Measurements from ENCODE around the gene CD36. TPM values are rescaled to one million over a fixed set of nuclear protein-coding genes. Genes with fewer than 3 reads are reported as not detected.

The CD36 gene
- total RNA-seq, 1 experiment from 2014 or later, result 0.28 TPM

DNA sequence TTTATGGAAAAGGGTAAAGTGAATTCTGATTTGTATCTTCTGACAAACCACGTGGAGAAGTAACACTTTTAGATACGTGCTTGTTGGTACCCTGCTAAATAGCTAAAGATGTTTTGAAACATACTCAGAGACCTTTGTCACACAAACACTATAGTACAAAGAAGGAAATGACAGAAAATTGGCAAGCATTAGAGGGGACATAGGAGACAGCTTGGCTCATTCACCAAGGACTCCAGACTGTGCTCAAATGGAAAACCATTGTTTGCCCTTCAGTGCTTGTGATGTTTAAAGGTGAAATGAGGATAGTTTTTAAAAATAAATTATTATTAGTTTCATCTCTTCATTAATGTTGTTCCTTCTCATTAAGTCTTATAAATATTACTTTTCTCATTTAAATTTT, 34.0 kb upstream of the CD36 start:
- no CpG with 5 or more reads among the region's 2 CpGs for WGBS (ENCODE audit: extremely low coverage, insufficient read length, low lambda C conversion rate)
- Histone ChIP-seq H3K79me1 (ENCODE audit: insufficient read depth, low read depth, low read length, poor library complexity, severe bottlenecking) (no peaks in the 10 kb centered on the region), H3K56ac (ENCODE audit: insufficient read length, low read depth, low read length) (no peak overlapping the region), H2BK15ac (ENCODE audit: low read depth, low read length) (no peak overlapping the region), H3K14ac (ENCODE audit: insufficient read depth, low read length) (no peak overlapping the region), H3K4me1 (ENCODE audit: insufficient read depth, low read length) (no peaks in the 10 kb centered on the region), H3K23me2 (ENCODE audit: insufficient read length, low read depth, low read length, poor library complexity, severe bottlenecking) (no peaks in the 10 kb centered on the region), H2BK12ac (ENCODE audit: insufficient read length, low read depth, low read length) (no peak overlapping the region), H2BK120ac (ENCODE audit: low read depth, low read length, poor library complexity, severe bottlenecking) (no peak overlapping the region), H2AK5ac (ENCODE audit: insufficient read length, low read length) (no peak overlapping the region), H3K9ac (ENCODE audit: extremely low read depth, insufficient read length, low read length) (no peak overlapping the region), H4K8ac (replicated peaks; ENCODE audit: insufficient read length, low read depth, low read length) (no peak overlapping the region), H3K23ac (ENCODE audit: insufficient read length, low read depth, low read length) (no peak overlapping the region), H4K5ac (ENCODE audit: insufficient read length, low read depth, low read length) (no peak overlapping the region), H3K4ac (ENCODE audit: low read depth, low read length) (no peak overlapping the region), H2AFZ (ENCODE audit: low read length) (no peak overlapping the region), H3K27me3 (ENCODE audit: insufficient read depth, low read length) (no peaks in the 10 kb centered on the region), H3K18ac (ENCODE audit: insufficient read length, low read depth, low read length) (no peak overlapping the region), H2BK20ac (ENCODE audit: low read depth, low read length, poor library complexity, severe bottlenecking) (no peak overlapping the region), H3K9me3 (ENCODE audit: control insufficient read depth, low read depth, low read length) (no peaks in the 10 kb centered on the region), H3K4me2 (ENCODE audit: insufficient read depth, insufficient read length, low read length) (no peak overlapping the region), H3K27ac (ENCODE audit: insufficient read length, low read depth, low read length) (no peak overlapping the region), H4K20me1 (ENCODE audit: control insufficient read depth, insufficient read depth, insufficient read length) (no peaks in the 10 kb centered on the region), H2BK5ac (ENCODE audit: insufficient read length, low read length) (no peak overlapping the region), H3K79me2 (ENCODE audit: insufficient read depth, low read length) (no peaks in the 10 kb centered on the region), H3T11ph (ENCODE audit: low read length) (no peak overlapping the region), H4K91ac (ENCODE audit: insufficient read length, low read depth, low read length) (no peak overlapping the region)
- Mint-ChIP-seq H3K4me3 (no peak overlapping the region), H3K4me1 (peaks cover 1 to 2% of the 10 kb centered on the region in 2 experiments; a peak in 2 of 4 replicates), H3K27ac (no peak overlapping the region), H3K36me3 (ENCODE audit: insufficient read depth in 1 of 3, low read depth in 3 of 3) (no peaks in the 10 kb centered on the region), H3K27me3 (ENCODE audit: low read depth) (no peaks in the 10 kb centered on the region), H3K9me3 (no peaks in the 10 kb centered on the region)
- no peak for DNase-seq
- TF ChIP-seq, protein P1, sequence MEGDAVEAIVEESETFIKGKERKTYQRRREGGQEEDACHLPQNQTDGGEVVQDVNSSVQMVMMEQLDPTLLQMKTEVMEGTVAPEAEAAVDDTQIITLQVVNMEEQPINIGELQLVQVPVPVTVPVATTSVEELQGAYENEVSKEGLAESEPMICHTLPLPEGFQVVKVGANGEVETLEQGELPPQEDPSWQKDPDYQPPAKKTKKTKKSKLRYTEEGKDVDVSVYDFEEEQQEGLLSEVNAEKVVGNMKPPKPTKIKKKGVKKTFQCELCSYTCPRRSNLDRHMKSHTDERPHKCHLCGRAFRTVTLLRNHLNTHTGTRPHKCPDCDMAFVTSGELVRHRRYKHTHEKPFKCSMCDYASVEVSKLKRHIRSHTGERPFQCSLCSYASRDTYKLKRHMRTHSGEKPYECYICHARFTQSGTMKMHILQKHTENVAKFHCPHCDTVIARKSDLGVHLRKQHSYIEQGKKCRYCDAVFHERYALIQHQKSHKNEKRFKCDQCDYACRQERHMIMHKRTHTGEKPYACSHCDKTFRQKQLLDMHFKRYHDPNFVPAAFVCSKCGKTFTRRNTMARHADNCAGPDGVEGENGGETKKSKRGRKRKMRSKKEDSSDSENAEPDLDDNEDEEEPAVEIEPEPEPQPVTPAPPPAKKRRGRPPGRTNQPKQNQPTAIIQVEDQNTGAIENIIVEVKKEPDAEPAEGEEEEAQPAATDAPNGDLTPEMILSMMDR (conservative IDR thresholded peaks at IDR 0.05), result no peak

All from H9 (cell line).